Measurements from ENCODE around the gene TROAP. TPM values are rescaled to one million over a fixed set of nuclear protein-coding genes. Genes with fewer than 3 reads are reported as not detected.
A peak's percentile ranks its signal among the peaks of the same experiment; 100 is the strongest.

Gene TROAP
- total RNA-seq, 2 donors from 2014 or later = not detected

- no peaks in the 10 kb centered on the region for H3K27me3 ChIP-seq
- ATAC-seq = no peak
- H3K4me3 ChIP-seq = no peak overlapping the region
- no peaks in the 10 kb centered on the region for H3K36me3 ChIP-seq (replicated peaks in 1 of 2; ENCODE audit: insufficient read depth in 1 of 2, low read depth in 2 of 2)
- no peaks in the 10 kb centered on the region for H3K9me3 ChIP-seq
- intact Hi-C loops (cut with DNase I) = no loop called here
- TF ChIP-seq POLR2A (IDR thresholded peaks at IDR 0.05) = no peak
- no peak for TF ChIP-seq CTCF (IDR thresholded peaks at IDR 0.05)
- 78 to 90% methylated on average over 2 of the region's 2 CpGs for WGBS, 2 donors
- no peak overlapping the region for H3K27ac ChIP-seq
- H3K4me1 ChIP-seq = peaks cover 29% of the 10 kb centered on the region
- DNase-seq = no peak
Observed at GRCh38 chr12:49352351-49352750, 29.3 kb downstream of the TROAP start.

- Histone ChIP-seq H3K27me3 (no peaks in the 10 kb centered on the region), H3K36me3 (replicated peaks in 1 of 2; ENCODE audit: insufficient read depth in 1 of 2, low read depth in 2 of 2) (no peaks in the 10 kb centered on the region), H3K9me3 (no peaks in the 10 kb centered on the region), H3K27ac (no peak overlapping the region), H3K4me3 (no peak overlapping the region), H3K4me1 (peaks cover 5% of the 10 kb centered on the region)
- TF ChIP-seq CTCF (IDR thresholded peaks at IDR 0.05) = no peak
- TF ChIP-seq POLR2A (IDR thresholded peaks at IDR 0.05) = no peak
- DNase-seq (no peak), ATAC-seq (no peak)
- 93 to 95% methylated on average over 10 of the region's 10 CpGs for WGBS, 2 donors
- intact Hi-C loops (cut with DNase I) = no loop called here
Observed at GRCh38 chr12:49355913-49356312, 32.9 kb downstream of the TROAP start.

GRCh38 chr12:49357103-49357678 is 34.1 kb downstream of the TROAP start:
- DNase-seq (no peak), ATAC-seq (no peak)
- H3K9me3 ChIP-seq = no peaks in the 10 kb centered on the region
- H3K27me3 ChIP-seq = no peaks in the 10 kb centered on the region
- 4% methylated on average over 3 of the region's 3 CpGs for WGBS, 2 donors
- H3K4me3 ChIP-seq = no peak overlapping the region
- no peaks in the 10 kb centered on the region for H3K36me3 ChIP-seq (replicated peaks in 1 of 2; ENCODE audit: insufficient read depth in 1 of 2, low read depth in 2 of 2)
- TF ChIP-seq POLR2A (IDR thresholded peaks at IDR 0.05) (no peak), CTCF (IDR thresholded peaks at IDR 0.05) (peak in 6 of 7 experiments; percentile 33 to 53 (median 44))
- no peak overlapping the region for H3K27ac ChIP-seq
- H3K4me1 ChIP-seq = peaks cover 5% of the 10 kb centered on the region
- intact Hi-C loops (cut with DNase I) = no loop called here

- intact Hi-C loops (cut with DNase I) = no loop called here
- H3K9me3 ChIP-seq = no peaks in the 10 kb centered on the region
- DNase-seq (peak; percentile 53 to 76 (median 66)), ATAC-seq (peak; percentile 82)
- H3K36me3 ChIP-seq (replicated peaks in 1 of 2; ENCODE audit: insufficient read depth in 1 of 2, low read depth in 2 of 2) = no peaks in the 10 kb centered on the region
- 13 to 15% methylated on average over 7 of the region's 7 CpGs for WGBS, 2 donors
- no peak overlapping the region for H3K27ac ChIP-seq
- H3K4me3 ChIP-seq = no peak overlapping the region
- H3K27me3 ChIP-seq = no peaks in the 10 kb centered on the region
- peak; percentile 58 to 88 (median 77) for TF ChIP-seq CTCF (IDR thresholded peaks at IDR 0.05)
- TF ChIP-seq POLR2A (IDR thresholded peaks at IDR 0.05) = no peak
- peaks cover 5% of the 10 kb centered on the region for H3K4me1 ChIP-seq
Observed at GRCh38 chr12:49358483-49359141, 35.6 kb downstream of the TROAP start.

GRCh38 chr12:49359671-49360070 is 36.6 kb downstream of the TROAP start:
- 71 to 73% methylated on average over 7 of the region's 7 CpGs for WGBS, 2 donors
- no peak for ATAC-seq
- no peaks in the 10 kb centered on the region for H3K9me3 ChIP-seq
- H3K27me3 ChIP-seq = no peaks in the 10 kb centered on the region
- peaks cover 5% of the 10 kb centered on the region for H3K4me1 ChIP-seq
- H3K27ac ChIP-seq = no peak overlapping the region
- TF ChIP-seq POLR2A (IDR thresholded peaks at IDR 0.05) (no peak), CTCF (IDR thresholded peaks at IDR 0.05) (no peak)
- no peaks in the 10 kb centered on the region for H3K36me3 ChIP-seq (replicated peaks in 1 of 2; ENCODE audit: insufficient read depth in 1 of 2, low read depth in 2 of 2)
- DNase-seq = no peak
- H3K4me3 ChIP-seq = no peak overlapping the region
- intact Hi-C loops (cut with DNase I) = loop anchor here (10.0 kb wide), 2 partner anchors 145 to 215 kb away; no protein-coding TSS in a partner anchor

All from body of pancreas (tissue), 4 donors.